ENCODE data around the gene KRT84. TPM values are rescaled to one million over a fixed set of nuclear protein-coding genes. Genes with fewer than 3 reads are reported as not detected.

KRT84 gene
- total RNA-seq, 1 donor = not detected

DNA sequence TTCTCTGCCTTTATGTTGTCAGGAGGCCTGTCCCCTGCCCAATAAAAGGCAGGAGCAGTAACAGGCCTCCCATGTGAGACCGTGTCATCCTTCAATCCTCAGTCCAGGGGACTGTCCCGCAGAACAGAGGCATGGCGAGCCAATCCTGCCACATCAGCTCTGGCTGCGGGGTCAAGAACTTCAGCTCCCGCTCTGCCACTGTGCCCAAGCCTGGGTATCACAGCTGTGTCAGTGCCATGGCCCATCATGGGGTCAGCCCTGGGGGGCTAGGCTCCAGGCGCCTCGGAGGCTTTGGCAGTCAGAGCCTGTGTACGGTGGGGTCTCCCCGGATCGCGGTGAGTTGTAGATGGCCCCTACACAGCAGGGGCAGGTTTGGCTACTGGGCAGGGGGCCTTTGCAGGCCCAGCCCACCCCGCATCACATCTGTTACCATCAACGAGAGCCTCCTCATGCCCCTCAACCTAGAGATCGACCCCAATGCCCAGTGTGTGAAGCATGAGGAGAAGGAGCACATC lies 44.3 kb downstream of the KRT84 start:
- no peak for DNase-seq (ENCODE audit: low read depth)
- TF ChIP-seq, protein P1, sequence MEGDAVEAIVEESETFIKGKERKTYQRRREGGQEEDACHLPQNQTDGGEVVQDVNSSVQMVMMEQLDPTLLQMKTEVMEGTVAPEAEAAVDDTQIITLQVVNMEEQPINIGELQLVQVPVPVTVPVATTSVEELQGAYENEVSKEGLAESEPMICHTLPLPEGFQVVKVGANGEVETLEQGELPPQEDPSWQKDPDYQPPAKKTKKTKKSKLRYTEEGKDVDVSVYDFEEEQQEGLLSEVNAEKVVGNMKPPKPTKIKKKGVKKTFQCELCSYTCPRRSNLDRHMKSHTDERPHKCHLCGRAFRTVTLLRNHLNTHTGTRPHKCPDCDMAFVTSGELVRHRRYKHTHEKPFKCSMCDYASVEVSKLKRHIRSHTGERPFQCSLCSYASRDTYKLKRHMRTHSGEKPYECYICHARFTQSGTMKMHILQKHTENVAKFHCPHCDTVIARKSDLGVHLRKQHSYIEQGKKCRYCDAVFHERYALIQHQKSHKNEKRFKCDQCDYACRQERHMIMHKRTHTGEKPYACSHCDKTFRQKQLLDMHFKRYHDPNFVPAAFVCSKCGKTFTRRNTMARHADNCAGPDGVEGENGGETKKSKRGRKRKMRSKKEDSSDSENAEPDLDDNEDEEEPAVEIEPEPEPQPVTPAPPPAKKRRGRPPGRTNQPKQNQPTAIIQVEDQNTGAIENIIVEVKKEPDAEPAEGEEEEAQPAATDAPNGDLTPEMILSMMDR (IDR thresholded peaks at IDR 0.05; ENCODE audit: insufficient read depth, low read length) = no peak
- H3K4me3 ChIP-seq (ENCODE audit: low read depth, low read length) = no peak overlapping the region

DNA sequence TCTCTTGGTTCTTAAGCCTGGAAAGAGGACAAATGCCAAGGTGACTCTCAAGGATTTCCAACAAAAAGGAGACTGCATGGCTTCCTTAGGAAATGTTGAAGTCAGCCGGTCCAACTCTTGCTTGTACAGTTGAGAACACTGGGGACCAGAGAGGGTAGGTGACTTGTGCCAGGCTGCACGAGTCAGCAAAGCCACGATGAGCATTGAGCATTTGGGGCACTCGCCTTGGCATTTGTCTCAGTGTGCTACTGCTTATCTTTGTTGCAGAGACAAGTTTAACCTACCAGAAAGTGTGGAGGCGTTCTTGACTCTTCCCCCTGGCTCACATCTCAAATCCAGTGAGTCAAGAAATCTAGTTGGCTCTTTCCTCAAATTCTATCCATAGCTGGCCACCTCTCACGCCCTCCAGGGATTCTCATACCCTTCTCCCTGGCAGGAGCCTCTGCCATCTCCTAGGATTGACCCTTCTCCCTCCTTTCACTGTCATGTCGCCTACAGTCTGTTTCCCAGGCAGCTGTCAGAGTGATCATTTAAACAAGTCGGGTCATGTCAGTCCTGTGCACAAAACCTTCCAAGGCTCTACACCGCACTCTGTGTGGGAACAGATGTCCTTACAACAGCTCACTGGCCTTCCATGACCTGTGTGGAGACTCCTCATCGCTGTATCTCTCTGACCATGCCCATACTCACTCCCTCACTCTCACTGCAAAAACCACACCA lies 47.1 kb downstream of the KRT84 start:
- no peak overlapping the region for H3K4me3 ChIP-seq (ENCODE audit: low read depth, low read length)
- DNase-seq (ENCODE audit: low read depth) = no peak
- TF ChIP-seq, protein P1 (IDR thresholded peaks at IDR 0.05; ENCODE audit: insufficient read depth, low read length) = no peak

DNA sequence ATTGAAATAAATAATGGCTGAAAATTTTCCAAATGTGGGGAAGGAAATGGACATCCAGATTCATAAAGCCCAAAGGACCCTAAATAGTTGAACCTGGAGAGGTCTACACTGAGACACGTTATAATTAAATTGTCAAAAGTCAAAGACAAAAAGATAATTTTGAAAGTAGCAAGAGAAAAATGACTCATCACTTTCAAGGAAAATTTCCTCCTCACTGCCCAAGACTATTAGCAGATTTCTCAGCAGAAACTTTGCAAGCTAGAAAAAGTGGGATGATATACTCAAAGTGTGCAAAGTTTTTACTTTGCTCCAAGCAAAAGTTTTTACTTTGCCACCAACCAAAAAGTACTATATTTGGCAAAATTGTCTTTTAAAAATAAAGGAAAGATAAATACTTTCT lies 48.4 kb downstream of the KRT84 start:
- no peak for DNase-seq (ENCODE audit: low read depth)
- TF ChIP-seq, protein P1 (IDR thresholded peaks at IDR 0.05; ENCODE audit: insufficient read depth, low read length) = no peak
- H3K4me3 ChIP-seq (ENCODE audit: low read depth, low read length) = no peak overlapping the region

DNA sequence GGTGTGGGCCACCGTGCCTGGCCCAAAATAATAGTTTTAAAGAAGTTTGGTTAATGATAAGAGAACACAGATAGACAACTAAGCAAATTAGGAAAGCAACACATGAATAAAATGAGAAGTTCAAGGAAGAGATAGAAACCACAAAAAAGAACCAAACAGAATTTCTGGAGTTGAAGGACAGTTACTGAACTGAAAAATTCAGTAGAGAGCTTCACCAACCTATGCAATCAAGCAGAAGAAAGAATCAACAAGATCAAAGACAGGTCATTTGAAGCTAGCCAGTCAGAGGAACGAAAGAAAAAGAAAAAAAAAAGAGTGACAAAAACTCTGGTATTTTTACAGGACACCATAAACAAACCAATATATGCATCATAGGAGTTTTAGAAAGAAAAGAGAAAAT lies 48.8 kb downstream of the KRT84 start:
- H3K4me3 ChIP-seq (ENCODE audit: low read depth, low read length) = no peak overlapping the region
- TF ChIP-seq, protein P1 (IDR thresholded peaks at IDR 0.05; ENCODE audit: insufficient read depth, low read length) = no peak
- DNase-seq (ENCODE audit: low read depth) = no peak

DNA sequence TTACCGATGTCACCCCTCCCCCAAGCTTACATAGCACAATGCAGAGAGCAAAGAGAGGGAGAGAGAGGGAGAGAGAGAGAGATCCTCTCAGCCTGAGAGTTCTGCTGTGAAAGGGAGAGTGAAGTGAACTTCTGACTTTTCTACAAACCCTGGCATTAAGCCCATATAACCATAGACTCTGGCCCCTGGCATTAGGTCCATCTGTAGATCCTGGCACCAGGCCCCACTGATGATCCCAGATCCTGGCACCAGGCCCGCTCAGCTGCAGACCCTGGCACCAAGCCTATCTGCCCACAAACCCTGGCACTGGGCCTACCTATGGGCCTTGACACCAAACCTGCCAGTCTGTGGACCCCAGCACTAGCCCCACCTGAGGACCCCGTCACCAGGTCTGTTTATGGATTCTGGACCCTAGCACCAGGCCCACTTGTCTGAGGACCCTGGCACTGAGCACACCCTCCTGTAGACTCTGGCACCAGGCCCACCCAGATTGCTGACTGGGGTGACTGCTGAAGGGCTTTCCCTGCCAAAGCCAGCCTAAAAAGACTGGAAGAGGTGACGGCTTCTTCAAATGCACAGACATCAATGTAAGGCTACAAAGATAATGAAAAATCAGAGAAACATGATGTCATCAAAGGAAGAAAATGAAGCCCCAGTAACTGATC lies 49.7 kb downstream of the KRT84 start:
- no peak for DNase-seq (ENCODE audit: low read depth)
- TF ChIP-seq, protein P1 (IDR thresholded peaks at IDR 0.05; ENCODE audit: insufficient read depth, low read length) = no peak

DNA sequence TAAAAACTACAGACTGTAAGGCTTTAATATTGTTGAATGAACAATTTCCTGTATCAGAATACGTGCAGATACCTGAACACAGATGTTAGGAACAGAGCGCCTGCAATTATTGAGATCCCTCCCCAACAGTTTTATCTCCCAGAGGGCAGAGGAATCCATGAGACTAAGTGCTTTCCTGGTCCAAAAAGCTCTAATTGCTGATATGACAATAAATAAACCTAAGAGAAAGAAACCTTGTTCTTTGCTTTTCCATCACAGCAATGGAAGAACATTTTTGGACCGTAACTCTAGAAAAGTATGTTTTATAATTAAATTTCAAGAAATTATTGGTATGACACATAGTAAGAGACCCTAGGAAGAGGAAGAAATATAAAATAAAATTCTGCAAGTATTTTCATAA lies 51.3 kb downstream of the KRT84 start:
- H3K4me3 ChIP-seq (ENCODE audit: low read depth, low read length) = no peak overlapping the region
- TF ChIP-seq, protein P1 (IDR thresholded peaks at IDR 0.05; ENCODE audit: insufficient read depth, low read length) = no peak
- DNase-seq (ENCODE audit: low read depth) = no peak

More for the DNA sequence above, 49.7 kb downstream of the KRT84 start:
- no peak overlapping the region for H3K4me3 ChIP-seq (ENCODE audit: low read depth, low read length)

All from fibroblast of the aortic adventitia (primary cell).